Measurements from ENCODE around the gene MBTPS1.
A peak's percentile ranks its signal among the peaks of the same experiment; 100 is the strongest.

GRCh38 chr16:84141143-84141670 lies 24.5 kb upstream of the MBTPS1 start:
- no peak for TF ChIP-seq PRDM10 (tag by site-specific recombination; IDR thresholded peaks at IDR 0.05)
- peak; percentile 76 for TF ChIP-seq CTCF (tag by site-specific recombination; IDR thresholded peaks at IDR 0.05)
- no peak for TF ChIP-seq ZBTB20 (tag by site-specific recombination; IDR thresholded peaks at IDR 0.05)
- no peak for TF ChIP-seq IKZF3 (tag by site-specific recombination; IDR thresholded peaks at IDR 0.05)
- no peak for TF ChIP-seq HOXD13 (CRISPR knock-in tag; IDR thresholded peaks at IDR 0.05; ENCODE audit: borderline replicate concordance)
- no peak for TF ChIP-seq BCL11A (tag by site-specific recombination; IDR thresholded peaks at IDR 0.05; ENCODE audit: low read depth)
- TF ChIP-seq ZSCAN5A (tag by site-specific recombination; IDR thresholded peaks at IDR 0.05), result no peak
- TF ChIP-seq ZNF658 (tag by site-specific recombination; IDR thresholded peaks at IDR 0.05), result no peak
- TF ChIP-seq REST (tag by site-specific recombination; IDR thresholded peaks at IDR 0.05), result no peak

All from HEK293 (cell line).